HEK293 (cell line): ENCODE measurements around the gene RHOT2.

Experiments
- CTCF ChIA-PET: fragments of 350-600 bp; formaldehyde crosslinking; extraction: SDS; loops from one replicate; lab custom pipeline; 2021; ENCODE audit warnings: antibody characterized with exemption; lab: Yijun Ruan, JAX
- POLR2A ChIA-PET: fragments of 300-600 bp; formaldehyde crosslinking; extraction: SDS; loops from one replicate; lab custom pipeline; 2020; ENCODE audit warnings: antibody characterized with exemption, inconsistent platforms; lab: Yijun Ruan, JAX
- H3K27ac ChIP-seq: fragments of 200-500 bp; sonication (Bioruptor generic); 2 replicates; pipeline ENCODE4 v1.5.1; 2014; ENCODE audit warnings: low read depth, low read length, control low read depth, inconsistent platforms; ENCODE audit errors: extremely low read depth
- H3K36me3 ChIP-seq, 2 experiments: fragments of 200-500 bp in 1 of 2; sonication (Bioruptor generic) in 1 of 2; 1 replicate in 1 of 2; 2 replicates in 1 of 2; pipeline ENCODE4 v1.5.1; 2014 to 2017; ENCODE audit warnings: inconsistent platforms in 2 of 2, low read length in 2 of 2; ENCODE audit not compliant: control insufficient read depth in 2 of 2, insufficient read depth in 1 of 2
- H3K4me1 ChIP-seq: fragments of 200-500 bp; sonication (Bioruptor generic); 2 replicates; pipeline ENCODE4 v1.5.1; 2014; ENCODE audit warnings: mild to moderate bottlenecking, low read length, inconsistent platforms; ENCODE audit not compliant: control insufficient read depth, insufficient read depth
- H3K4me3 ChIP-seq: 2 replicates; pipeline ENCODE4 v1.5.1; 2011; ENCODE audit warnings: low read depth, mild to moderate bottlenecking, control low read depth, low read length, moderate library complexity
- H3K9me3 ChIP-seq: fragments of 200-500 bp; sonication (Bioruptor generic); 2 replicates; pipeline ENCODE4 v1.5.1; 2014; ENCODE audit warnings: low read depth, low read length, inconsistent platforms; ENCODE audit not compliant: control insufficient read depth, insufficient read depth
- EGR2 ChIP-seq: fragments of 450-650 bp; formaldehyde crosslinking; IDR thresholded peaks from 2 replicates; pipeline ENCODE4 v1.5.1; 2016; ENCODE audit warnings: low read depth, missing biosample characterization, missing genetic modification characterization
- GLI4 ChIP-seq: fragments of 450-650 bp; formaldehyde crosslinking; IDR thresholded peaks from 2 replicates; pipeline ENCODE4 v1.5.1; 2016; ENCODE audit warnings: missing biosample characterization, missing genetic modification characterization
- KLF1 ChIP-seq: fragments of 450-650 bp; formaldehyde crosslinking; IDR thresholded peaks from 2 replicates; pipeline ENCODE4 v1.5.1; 2016; ENCODE audit warnings: missing biosample characterization, missing genetic modification characterization
- MEIS1 ChIP-seq: sonication (generic); formaldehyde crosslinking; IDR thresholded peaks from 2 replicates; pipeline ENCODE4 v1.8.1; 2022; ENCODE audit warnings: missing genetic modification reagents, mild to moderate bottlenecking, borderline replicate concordance
- MZF1 ChIP-seq: fragments of 450-650 bp; formaldehyde crosslinking; IDR thresholded peaks from 2 replicates; pipeline ENCODE4 v1.5.1; 2017; ENCODE audit warnings: missing biosample characterization, missing genetic modification characterization, borderline replicate concordance
- REPIN1 ChIP-seq: fragments of 450-650 bp; formaldehyde crosslinking; IDR thresholded peaks from 2 replicates; pipeline ENCODE4 v1.5.1; 2017; ENCODE audit warnings: missing biosample characterization, missing genetic modification characterization, low read depth
- REST ChIP-seq: fragments of 450-650 bp; formaldehyde crosslinking; IDR thresholded peaks from 2 replicates; pipeline ENCODE4 v1.5.1; 2016; ENCODE audit warnings: missing biosample characterization, missing genetic modification characterization
- ZBTB49 ChIP-seq: fragments of 450-650 bp; formaldehyde crosslinking; IDR thresholded peaks from 2 replicates; pipeline ENCODE4 v1.5.1; 2016; ENCODE audit warnings: missing biosample characterization, missing genetic modification characterization, low read depth
- ZBTB8A ChIP-seq: fragments of 450-650 bp; formaldehyde crosslinking; IDR thresholded peaks from 2 replicates; pipeline ENCODE4 v1.5.1; 2016; ENCODE audit warnings: missing biosample characterization, missing genetic modification characterization
- ZNF292 ChIP-seq: fragments of 450-650 bp; formaldehyde crosslinking; IDR thresholded peaks from 2 replicates; pipeline ENCODE4 v1.5.1; 2016; ENCODE audit warnings: low read depth, missing biosample characterization, missing genetic modification characterization, borderline replicate concordance
- ZNF335 ChIP-seq: fragments of 450-650 bp; formaldehyde crosslinking; conservative IDR thresholded peaks from 2 replicates; pipeline ENCODE4 v1.5.1; 2016; ENCODE audit warnings: missing biosample characterization, missing genetic modification characterization
- ZNF391 ChIP-seq: fragments of 450-650 bp; formaldehyde crosslinking; IDR thresholded peaks from 2 replicates; pipeline ENCODE4 v1.5.1; 2016; ENCODE audit warnings: low read depth, missing biosample characterization, missing genetic modification characterization, borderline replicate concordance
- ZNF398 ChIP-seq: fragments of 450-650 bp; formaldehyde crosslinking; IDR thresholded peaks from 2 replicates; pipeline ENCODE4 v1.5.1; 2017; ENCODE audit warnings: missing biosample characterization, missing genetic modification characterization
- ZNF623 ChIP-seq: fragments of 450-650 bp; formaldehyde crosslinking; IDR thresholded peaks from 2 replicates; pipeline ENCODE4 v1.5.1; 2016; ENCODE audit warnings: missing biosample characterization, missing genetic modification characterization
- ZNF624 ChIP-seq: fragments of 450-650 bp; formaldehyde crosslinking; IDR thresholded peaks from 2 replicates; pipeline ENCODE4 v1.5.1; 2017; ENCODE audit warnings: missing biosample characterization, missing genetic modification characterization
- ZNF660 ChIP-seq: fragments of 450-650 bp; IDR thresholded peaks from 2 replicates; pipeline ENCODE4 v1.5.1; 2018; ENCODE audit warnings: missing biosample characterization, mild to moderate bottlenecking, missing genetic modification characterization
- ZNF701 ChIP-seq: fragments of 450-650 bp; formaldehyde crosslinking; IDR thresholded peaks from 2 replicates; pipeline ENCODE4 v1.5.1; 2016; ENCODE audit warnings: missing biosample characterization, missing genetic modification characterization
- TF ChIP-seq, protein P1 (sequence below): fragments of 450-650 bp; formaldehyde crosslinking; optimal IDR thresholded peaks from 2 replicates; pipeline ENCODE3; 2016; ENCODE audit warnings: missing biosample characterization, mild to moderate bottlenecking, missing genetic modification characterization
- TF ChIP-seq, protein P2 (sequence below): fragments of 450-650 bp; formaldehyde crosslinking; IDR thresholded peaks from 2 replicates; pipeline ENCODE4 v1.5.1; 2016; ENCODE audit warnings: missing biosample characterization, missing genetic modification characterization

RHOT2 gene

GRCh38 chr16:637081-638018, 30.6 kb upstream of the RHOT2 start:
- POLR2A ChIA-PET = interaction anchor here (0.9 to 2.0 kb wide), 6 partner anchors 10 to 49 kb away, joined by 3 to 10 read pairs (median 4); partner anchors contain the start of genes JMJD8 and WDR90
- Histone ChIP-seq H3K4me3 (peak overlapping the region; percentile 87), H3K27ac (peak overlapping the region; percentile 82; the same call in 1 of the 2 replicates), H3K9me3 (no peaks in the 10 kb centered on the region), H3K36me3 (peaks cover 0 to 20% of the 10 kb centered on the region in 2 experiments; a peak in 1 of 3 replicates), H3K4me1 (peaks cover 6% of the 10 kb centered on the region; the same call in 1 of the 2 replicates)
- CTCF ChIA-PET = interaction anchor here (1.2 to 1.5 kb wide), 3 partner anchors 11 to 47 kb away, joined by 3 to 6 read pairs (median 5); no protein-coding TSS in a partner anchor
- no peak for TF ChIP-seq ZNF660 (tag by site-specific recombination)
- TF ChIP-seq EGR2 (tag by site-specific recombination) = 0 out of 2 replicates have a peak, but pooled peaks have one; percentile 20
- TF ChIP-seq ZBTB8A (tag by site-specific recombination) = peak; percentile 82
- TF ChIP-seq ZNF292 (tag by site-specific recombination) = no peak
- TF ChIP-seq ZNF398 (tag by site-specific recombination) = peak; percentile 77
- TF ChIP-seq MZF1 (tag by site-specific recombination) = no peak
- TF ChIP-seq, protein P1, sequence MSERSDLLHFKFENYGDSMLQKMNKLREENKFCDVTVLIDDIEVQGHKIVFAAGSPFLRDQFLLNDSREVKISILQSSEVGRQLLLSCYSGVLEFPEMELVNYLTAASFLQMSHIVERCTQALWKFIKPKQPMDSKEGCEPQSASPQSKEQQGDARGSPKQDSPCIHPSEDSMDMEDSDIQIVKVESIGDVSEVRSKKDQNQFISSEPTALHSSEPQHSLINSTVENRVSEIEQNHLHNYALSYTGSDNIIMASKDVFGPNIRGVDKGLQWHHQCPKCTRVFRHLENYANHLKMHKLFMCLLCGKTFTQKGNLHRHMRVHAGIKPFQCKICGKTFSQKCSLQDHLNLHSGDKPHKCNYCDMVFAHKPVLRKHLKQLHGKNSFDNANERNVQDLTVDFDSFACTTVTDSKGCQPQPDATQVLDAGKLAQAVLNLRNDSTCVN (tag by site-specific recombination) = no peak
- TF ChIP-seq MEIS1 (CRISPR knock-in tag) = no peak
- TF ChIP-seq ZNF701 (tag by site-specific recombination) = no peak
- peak; percentile 18; the same call in 1 of the 2 replicates for TF ChIP-seq ZNF335 (tag by site-specific recombination)
- TF ChIP-seq, protein P2, sequence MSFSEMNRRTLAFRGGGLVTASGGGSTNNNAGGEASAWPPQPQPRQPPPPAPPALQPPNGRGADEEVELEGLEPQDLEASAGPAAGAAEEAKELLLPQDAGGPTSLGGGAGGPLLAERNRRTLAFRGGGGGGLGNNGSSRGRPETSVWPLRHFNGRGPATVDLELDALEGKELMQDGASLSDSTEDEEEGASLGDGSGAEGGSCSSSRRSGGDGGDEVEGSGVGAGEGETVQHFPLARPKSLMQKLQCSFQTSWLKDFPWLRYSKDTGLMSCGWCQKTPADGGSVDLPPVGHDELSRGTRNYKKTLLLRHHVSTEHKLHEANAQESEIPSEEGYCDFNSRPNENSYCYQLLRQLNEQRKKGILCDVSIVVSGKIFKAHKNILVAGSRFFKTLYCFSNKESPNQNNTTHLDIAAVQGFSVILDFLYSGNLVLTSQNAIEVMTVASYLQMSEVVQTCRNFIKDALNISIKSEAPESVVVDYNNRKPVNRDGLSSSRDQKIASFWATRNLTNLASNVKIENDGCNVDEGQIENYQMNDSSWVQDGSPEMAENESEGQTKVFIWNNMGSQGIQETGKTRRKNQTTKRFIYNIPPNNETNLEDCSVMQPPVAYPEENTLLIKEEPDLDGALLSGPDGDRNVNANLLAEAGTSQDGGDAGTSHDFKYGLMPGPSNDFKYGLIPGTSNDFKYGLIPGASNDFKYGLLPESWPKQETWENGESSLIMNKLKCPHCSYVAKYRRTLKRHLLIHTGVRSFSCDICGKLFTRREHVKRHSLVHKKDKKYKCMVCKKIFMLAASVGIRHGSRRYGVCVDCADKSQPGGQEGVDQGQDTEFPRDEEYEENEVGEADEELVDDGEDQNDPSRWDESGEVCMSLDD (tag by site-specific recombination) = peak; percentile 63; the same call in 1 of the 2 replicates
- TF ChIP-seq ZBTB49 (tag by site-specific recombination) = no peak
- peak; percentile 69 for TF ChIP-seq KLF1 (tag by site-specific recombination)
- no peak for TF ChIP-seq ZNF623 (tag by site-specific recombination)
- TF ChIP-seq ZNF391 (tag by site-specific recombination) = no peak
- no peak for TF ChIP-seq REPIN1 (tag by site-specific recombination)
- no peak for TF ChIP-seq GLI4 (tag by site-specific recombination)
- TF ChIP-seq ZNF624 (tag by site-specific recombination) = no peak
- TF ChIP-seq REST = no peak
